ENCODE results near the gene GPR161.

Gene GPR161

DNA sequence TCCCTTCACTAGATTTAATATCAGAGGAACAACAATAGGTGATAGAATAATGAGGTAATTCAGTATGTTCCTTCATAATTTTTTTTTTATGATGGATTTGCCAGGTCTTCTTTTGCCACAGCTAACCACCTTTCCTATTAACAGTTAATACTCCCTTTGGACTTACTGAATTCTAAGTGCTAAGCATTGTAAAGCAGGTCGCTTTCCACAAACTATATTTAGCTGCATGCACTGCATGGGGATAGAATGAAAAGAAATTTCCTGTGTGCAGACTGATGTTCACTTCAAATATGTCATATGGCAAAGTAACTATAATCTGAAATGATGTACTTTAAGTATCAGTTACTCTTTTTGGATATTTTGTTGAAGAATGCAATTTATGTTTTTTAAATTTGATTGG lies 85.8 kb downstream of the GPR161 start:
- Histone ChIP-seq H3K27ac (no peak overlapping the region), H3K4me3 (no peak overlapping the region), H3K9me3 (ENCODE audit: low read depth, low read length) (no peaks in the 10 kb centered on the region), H3K36me3 (ENCODE audit: insufficient read depth, low read length) (no peaks in the 10 kb centered on the region), H3K9ac (ENCODE audit: insufficient read length) (no peak overlapping the region)
- TF ChIP-seq POLR2AphosphoS5 (IDR thresholded peaks at IDR 0.05; ENCODE audit: borderline replicate concordance, low read depth, low read length) (no peak), EZH2 (IDR thresholded peaks at IDR 0.05) (no peak), FOXP2 (optimal IDR thresholded peaks at IDR 0.05; ENCODE audit: control extremely low read depth, extremely low read length, insufficient read depth) (no peak)
- no peak for DNase-seq (ENCODE audit: low read depth, low spot score)

- Histone ChIP-seq H3K4me3 (no peak overlapping the region), H3K27ac (no peak overlapping the region; the same call in 1 of the 2 replicates), H3K9me3 (ENCODE audit: low read depth, low read length) (no peaks in the 10 kb centered on the region), H3K36me3 (ENCODE audit: insufficient read depth, low read length) (peaks cover 1% of the 10 kb centered on the region; the same call in 1 of the 2 replicates), H3K9ac (ENCODE audit: insufficient read length) (no peak overlapping the region)
- peak; percentile 6 for DNase-seq (ENCODE audit: low read depth, low spot score)
- TF ChIP-seq FOXP2 (optimal IDR thresholded peaks at IDR 0.05; ENCODE audit: control extremely low read depth, extremely low read length, insufficient read depth): no peak
- no peak for TF ChIP-seq EZH2 (IDR thresholded peaks at IDR 0.05)
- TF ChIP-seq POLR2AphosphoS5 (IDR thresholded peaks at IDR 0.05; ENCODE audit: borderline replicate concordance, low read depth, low read length): no peak
These were observed 86.4 kb downstream of the GPR161 start for GRCh38 chr1:168050307-168050706.

DNA sequence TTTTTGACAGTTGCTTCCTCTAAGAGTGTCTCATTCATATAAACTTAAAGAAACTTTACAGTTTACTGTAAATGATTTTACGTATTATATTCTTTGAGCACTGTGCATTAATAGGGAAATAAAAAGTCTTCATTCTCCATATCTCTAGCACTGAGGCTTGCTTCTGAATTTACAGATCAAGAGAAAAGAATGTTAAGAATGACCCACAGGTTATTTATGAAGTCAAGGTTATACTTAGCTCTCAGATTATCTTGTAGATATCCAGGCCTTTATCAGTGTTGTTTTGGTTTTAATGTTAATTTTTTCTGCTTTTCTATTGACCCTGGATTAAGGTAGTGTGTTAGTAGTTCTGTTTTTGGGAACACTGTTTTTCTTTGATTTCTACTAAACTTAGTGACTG lies 91.4 kb downstream of the GPR161 start:
- H3K36me3 ChIP-seq (ENCODE audit: insufficient read depth, low read length): peaks cover 27% of the 10 kb centered on the region

GRCh38 chr1:168042362-168042761 lies 94.4 kb downstream of the GPR161 start:
- H3K36me3 ChIP-seq (ENCODE audit: insufficient read depth, low read length): peaks cover 27% of the 10 kb centered on the region
- DNase-seq (ENCODE audit: low read depth, low spot score): no peak
- no peaks in the 10 kb centered on the region for H3K9me3 ChIP-seq (ENCODE audit: low read depth, low read length)
- no peak overlapping the region for H3K4me3 ChIP-seq
- no peak overlapping the region for H3K27ac ChIP-seq
- TF ChIP-seq FOXP2 (optimal IDR thresholded peaks at IDR 0.05; ENCODE audit: control extremely low read depth, extremely low read length, insufficient read depth) (no peak), EZH2 (IDR thresholded peaks at IDR 0.05) (no peak), POLR2AphosphoS5 (IDR thresholded peaks at IDR 0.05; ENCODE audit: borderline replicate concordance, low read depth, low read length) (no peak)
- H3K9ac ChIP-seq (ENCODE audit: insufficient read length): no peak overlapping the region

More for the DNA sequence above, 91.4 kb downstream of the GPR161 start:
- TF ChIP-seq POLR2AphosphoS5 (IDR thresholded peaks at IDR 0.05; ENCODE audit: borderline replicate concordance, low read depth, low read length) (no peak), EZH2 (IDR thresholded peaks at IDR 0.05) (no peak), FOXP2 (optimal IDR thresholded peaks at IDR 0.05; ENCODE audit: control extremely low read depth, extremely low read length, insufficient read depth) (no peak)
- Histone ChIP-seq H3K4me3 (no peak overlapping the region), H3K9ac (ENCODE audit: insufficient read length) (no peak overlapping the region), H3K9me3 (ENCODE audit: low read depth, low read length) (no peaks in the 10 kb centered on the region), H3K27ac (no peak overlapping the region)
- DNase-seq (ENCODE audit: low read depth, low spot score): no peak

GRCh38 chr1:168035345-168035744 lies 101.4 kb downstream of the GPR161 start:
- H3K4me3 ChIP-seq: no peak overlapping the region
- H3K9me3 ChIP-seq (ENCODE audit: low read depth, low read length): no peaks in the 10 kb centered on the region
- H3K36me3 ChIP-seq (ENCODE audit: insufficient read depth, low read length): no peaks in the 10 kb centered on the region
- no peak for DNase-seq (ENCODE audit: low read depth, low spot score)
- H3K27ac ChIP-seq: no peak overlapping the region
- TF ChIP-seq FOXP2 (optimal IDR thresholded peaks at IDR 0.05; ENCODE audit: control extremely low read depth, extremely low read length, insufficient read depth) (no peak), POLR2AphosphoS5 (IDR thresholded peaks at IDR 0.05; ENCODE audit: borderline replicate concordance, low read depth, low read length) (no peak), EZH2 (IDR thresholded peaks at IDR 0.05) (no peak)
- no peak overlapping the region for H3K9ac ChIP-seq (ENCODE audit: insufficient read length)

- no peak overlapping the region for H3K4me3 ChIP-seq
- H3K27ac ChIP-seq: no peak overlapping the region
- no peak for DNase-seq (ENCODE audit: low read depth, low spot score)
- H3K9me3 ChIP-seq (ENCODE audit: low read depth, low read length): no peaks in the 10 kb centered on the region
- no peak overlapping the region for H3K9ac ChIP-seq (ENCODE audit: insufficient read length)
- H3K36me3 ChIP-seq (ENCODE audit: insufficient read depth, low read length): no peaks in the 10 kb centered on the region
- TF ChIP-seq FOXP2 (optimal IDR thresholded peaks at IDR 0.05; ENCODE audit: control extremely low read depth, extremely low read length, insufficient read depth): no peak
- TF ChIP-seq POLR2AphosphoS5 (IDR thresholded peaks at IDR 0.05; ENCODE audit: borderline replicate concordance, low read depth, low read length): no peak
- TF ChIP-seq EZH2 (IDR thresholded peaks at IDR 0.05): no peak
These were observed 104.7 kb downstream of the GPR161 start for GRCh38 chr1:168032029-168032428.

DNA sequence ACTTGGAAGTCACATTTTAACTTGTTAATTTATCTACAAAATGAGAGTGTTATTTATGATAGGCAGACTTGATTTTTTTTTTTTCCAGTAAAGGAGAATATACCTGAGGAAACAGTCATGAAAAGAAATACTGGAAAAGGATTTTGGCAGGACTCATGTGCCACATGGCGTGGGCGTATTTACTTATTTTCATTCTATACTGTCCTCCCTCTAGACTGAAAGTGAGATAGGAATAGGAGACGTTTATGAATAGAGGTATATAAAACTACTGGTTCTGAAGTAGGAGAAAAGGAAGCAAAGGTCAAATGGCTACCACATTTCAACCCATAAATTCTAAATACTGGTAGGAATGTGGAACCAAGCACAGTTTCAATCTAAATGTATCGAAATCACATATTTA lies 105.1 kb downstream of the GPR161 start:
- Histone ChIP-seq H3K9me3 (ENCODE audit: low read depth, low read length) (no peaks in the 10 kb centered on the region), H3K9ac (ENCODE audit: insufficient read length) (no peak overlapping the region), H3K27ac (no peak overlapping the region), H3K4me3 (no peak overlapping the region), H3K36me3 (ENCODE audit: insufficient read depth, low read length) (no peaks in the 10 kb centered on the region)
- no peak for DNase-seq (ENCODE audit: low read depth, low spot score)
- TF ChIP-seq POLR2AphosphoS5 (IDR thresholded peaks at IDR 0.05; ENCODE audit: borderline replicate concordance, low read depth, low read length) (no peak), FOXP2 (optimal IDR thresholded peaks at IDR 0.05; ENCODE audit: control extremely low read depth, extremely low read length, insufficient read depth) (no peak), EZH2 (IDR thresholded peaks at IDR 0.05) (no peak)

- H3K4me3 ChIP-seq: no peak overlapping the region
- H3K27ac ChIP-seq: no peak overlapping the region
- TF ChIP-seq POLR2AphosphoS5 (IDR thresholded peaks at IDR 0.05; ENCODE audit: borderline replicate concordance, low read depth, low read length): no peak
- no peak for TF ChIP-seq EZH2 (IDR thresholded peaks at IDR 0.05)
- no peak for TF ChIP-seq FOXP2 (optimal IDR thresholded peaks at IDR 0.05; ENCODE audit: control extremely low read depth, extremely low read length, insufficient read depth)
- H3K9ac ChIP-seq (ENCODE audit: insufficient read length): no peak overlapping the region
- DNase-seq (ENCODE audit: low read depth, low spot score): no peak
- no peaks in the 10 kb centered on the region for H3K36me3 ChIP-seq (ENCODE audit: insufficient read depth, low read length)
- no peaks in the 10 kb centered on the region for H3K9me3 ChIP-seq (ENCODE audit: low read depth, low read length)
These were observed 105.5 kb downstream of the GPR161 start for GRCh38 chr1:168031198-168031597.

Data from SK-N-MC (cell line).